ENCODE measurements around the gene TIMM13.

- TF ChIP-seq GATA3 (IDR thresholded peaks at IDR 0.05; ENCODE audit: low read depth, low read length) = no peak
- TF ChIP-seq GATA2 (IDR thresholded peaks at IDR 0.05; ENCODE audit: low read depth, low read length) = no peak
Observed at GRCh38 chr19:2458054-2458453, 30.7 kb upstream of the TIMM13 start.

Measured in SH-SY5Y (cell line).